Measurements from ENCODE around the gene EGFR.

- TF ChIP-seq CTCF (conservative IDR thresholded peaks at IDR 0.05; ENCODE audit: low read length) (no peak), EZH2phosphoT487 (IDR thresholded peaks at IDR 0.05; ENCODE audit: borderline replicate concordance) (no peak)
Measured at GRCh38 chr7:55108818-55109217, 90.0 kb downstream of the EGFR start.

All from Loucy (cell line).